ENCODE data around the gene F13A1. TPM values are rescaled to one million over a fixed set of nuclear protein-coding genes. Genes with fewer than 3 reads are reported as not detected.

Gene F13A1
- total RNA-seq: not detected in 2 replicates

GRCh38 chr6:6319952-6320811 lies at the start of gene F13A1:
F13A1 (minus strand) TSS chr6:6320662; CDS start chr6:6318664, 1,998 bp downstream.

Data from bronchus fibroblast of lung (primary cell).